BLaER1 treated with 17β-estradiol and CSF1 and Interleukin-3, amounts not matched to agents 10 nM and 100 nM (cell line): ENCODE measurements around the gene UBE2Q2.

ENCODE experiments used
- H3K27ac ChIP-seq, 11 experiments: shearing (Covaris generic); formaldehyde crosslinking; 2 replicates each; pipeline ENCODE4 v1.8.1; 2022
- H3K27me3 ChIP-seq, 11 experiments: shearing (Covaris generic); formaldehyde crosslinking; 2 replicates each; pipeline ENCODE4 v1.8.1; 2022
- H3K36me3 ChIP-seq, 11 experiments: shearing (Covaris generic); formaldehyde crosslinking; 2 replicates each; pipeline ENCODE4 v1.8.1; 2022
- H3K4me1 ChIP-seq, 10 experiments: shearing (Covaris generic); formaldehyde crosslinking; 2 replicates each; pipeline ENCODE4 v1.8.1; 2022
- H3K4me2 ChIP-seq, 11 experiments: shearing (Covaris generic); formaldehyde crosslinking; 2 replicates each; pipeline ENCODE4 v1.8.1; 2022
- H3K4me3 ChIP-seq, 10 experiments: shearing (Covaris generic); formaldehyde crosslinking; 2 replicates each; pipeline ENCODE4 v1.8.1; 2022
- H3K9ac ChIP-seq, 11 experiments: shearing (Covaris generic); formaldehyde crosslinking; 2 replicates each; pipeline ENCODE4 v1.8.1; 2022
- H3K9me3 ChIP-seq, 11 experiments: shearing (Covaris generic); formaldehyde crosslinking; replicated peaks in 1 of 11; 2 replicates each; pipeline ENCODE4 v1.8.1; 2022
- H4K20me1 ChIP-seq, 11 experiments: shearing (Covaris generic); formaldehyde crosslinking; 2 replicates each; pipeline ENCODE4 v1.8.1; 2022
- Cebpa-rat ChIP-seq, 11 experiments: shearing (Covaris generic); IDR thresholded peaks; 2 replicates each; pipeline ENCODE4 v1.8.1; 2022

Gene UBE2Q2

GRCh38 chr15:75809986-75810750 is 33.1 kb upstream of the UBE2Q2 start:
- Histone ChIP-seq H3K4me2 (no peak overlapping the region), H3K27ac (no peak overlapping the region)

DNA sequence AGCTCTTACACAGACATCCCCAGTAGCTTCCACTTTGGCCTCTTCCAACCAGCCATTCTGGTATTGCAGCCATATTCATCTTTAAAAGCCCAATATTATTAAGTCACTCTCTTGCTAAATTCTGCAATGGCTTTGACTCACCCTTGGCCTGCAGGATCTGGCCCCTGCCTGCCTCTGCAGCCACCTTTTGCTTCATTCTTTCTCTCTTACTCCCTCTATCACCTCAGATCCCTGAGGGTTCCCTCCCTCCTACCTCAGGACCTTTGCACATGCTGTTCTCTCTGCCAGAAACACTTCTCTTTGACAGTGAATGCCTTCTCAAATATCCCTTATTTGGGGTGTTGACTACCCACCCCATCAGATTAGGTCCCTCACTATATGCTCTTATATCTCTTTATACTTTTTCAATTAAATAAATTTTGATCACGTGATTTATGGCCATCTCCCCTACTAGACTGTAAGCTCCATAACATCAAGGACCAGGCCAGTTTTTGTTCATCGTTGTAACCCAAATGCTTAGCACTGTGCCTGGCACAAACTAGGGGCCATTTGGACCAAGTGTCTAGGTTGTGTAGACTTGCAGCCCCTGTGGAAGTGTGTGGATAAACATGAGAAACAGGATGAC is 32.3 kb upstream of the UBE2Q2 start:
- Histone ChIP-seq H3K9ac (no peak overlapping the region), H3K4me3 (no peak overlapping the region), H4K20me1 (no peaks in the 10 kb centered on the region), H3K4me2 (no peak overlapping the region), H3K4me1 (peaks cover 0 to 8% (median 0%) of the 10 kb centered on the region in 10 experiments; a peak in 2 of 20 replicates), H3K36me3 (no peaks in the 10 kb centered on the region), H3K9me3 (no peaks in the 10 kb centered on the region), H3K27me3 (no peaks in the 10 kb centered on the region), H3K27ac (no peak overlapping the region)
- no peak for TF ChIP-seq Cebpa-rat (IDR thresholded peaks at IDR 0.05)

More at GRCh38 chr15:75809986-75810750, 33.1 kb upstream of the UBE2Q2 start:
- no peaks in the 10 kb centered on the region for H3K9me3 ChIP-seq
- no peak overlapping the region for H3K9ac ChIP-seq
- H3K4me3 ChIP-seq: no peak overlapping the region
- no peaks in the 10 kb centered on the region for H3K36me3 ChIP-seq
- no peaks in the 10 kb centered on the region for H4K20me1 ChIP-seq
- peaks cover 0 to 8% (median 0%) of the 10 kb centered on the region in 10 experiments; a peak in 2 of 20 replicates for H3K4me1 ChIP-seq
- no peaks in the 10 kb centered on the region for H3K27me3 ChIP-seq
- no peak for TF ChIP-seq Cebpa-rat (IDR thresholded peaks at IDR 0.05)

- TF ChIP-seq Cebpa-rat (IDR thresholded peaks at IDR 0.05): no peak
- no peaks in the 10 kb centered on the region for H3K27me3 ChIP-seq
- no peak overlapping the region for H3K4me3 ChIP-seq
- no peaks in the 10 kb centered on the region for H3K9me3 ChIP-seq
- H3K4me1 ChIP-seq: peaks cover 0 to 8% (median under 1%) of the 10 kb centered on the region in 10 experiments; a peak in 5 of 20 replicates
- H3K27ac ChIP-seq: no peak overlapping the region
- no peak overlapping the region for H3K9ac ChIP-seq
- no peaks in the 10 kb centered on the region for H3K36me3 ChIP-seq
- no peak overlapping the region for H3K4me2 ChIP-seq
- no peaks in the 10 kb centered on the region for H4K20me1 ChIP-seq
These were observed 31.6 kb upstream of the UBE2Q2 start for GRCh38 chr15:75811626-75812025.

- Histone ChIP-seq H3K27ac (no peak overlapping the region), H3K9me3 (no peaks in the 10 kb centered on the region), H3K4me1 (peaks cover 0 to 14% (median 7%) of the 10 kb centered on the region in 10 experiments; a peak in 11 of 20 replicates), H4K20me1 (no peaks in the 10 kb centered on the region), H3K4me3 (no peak overlapping the region), H3K4me2 (peak overlapping the region in 1 of 11 experiments; percentile 15; a peak in 1 of 22 replicates), H3K36me3 (no peaks in the 10 kb centered on the region), H3K27me3 (no peaks in the 10 kb centered on the region), H3K9ac (no peak overlapping the region)
- no peak for TF ChIP-seq Cebpa-rat (IDR thresholded peaks at IDR 0.05)
These were observed 28.5 kb upstream of the UBE2Q2 start for GRCh38 chr15:75814794-75815193.

DNA sequence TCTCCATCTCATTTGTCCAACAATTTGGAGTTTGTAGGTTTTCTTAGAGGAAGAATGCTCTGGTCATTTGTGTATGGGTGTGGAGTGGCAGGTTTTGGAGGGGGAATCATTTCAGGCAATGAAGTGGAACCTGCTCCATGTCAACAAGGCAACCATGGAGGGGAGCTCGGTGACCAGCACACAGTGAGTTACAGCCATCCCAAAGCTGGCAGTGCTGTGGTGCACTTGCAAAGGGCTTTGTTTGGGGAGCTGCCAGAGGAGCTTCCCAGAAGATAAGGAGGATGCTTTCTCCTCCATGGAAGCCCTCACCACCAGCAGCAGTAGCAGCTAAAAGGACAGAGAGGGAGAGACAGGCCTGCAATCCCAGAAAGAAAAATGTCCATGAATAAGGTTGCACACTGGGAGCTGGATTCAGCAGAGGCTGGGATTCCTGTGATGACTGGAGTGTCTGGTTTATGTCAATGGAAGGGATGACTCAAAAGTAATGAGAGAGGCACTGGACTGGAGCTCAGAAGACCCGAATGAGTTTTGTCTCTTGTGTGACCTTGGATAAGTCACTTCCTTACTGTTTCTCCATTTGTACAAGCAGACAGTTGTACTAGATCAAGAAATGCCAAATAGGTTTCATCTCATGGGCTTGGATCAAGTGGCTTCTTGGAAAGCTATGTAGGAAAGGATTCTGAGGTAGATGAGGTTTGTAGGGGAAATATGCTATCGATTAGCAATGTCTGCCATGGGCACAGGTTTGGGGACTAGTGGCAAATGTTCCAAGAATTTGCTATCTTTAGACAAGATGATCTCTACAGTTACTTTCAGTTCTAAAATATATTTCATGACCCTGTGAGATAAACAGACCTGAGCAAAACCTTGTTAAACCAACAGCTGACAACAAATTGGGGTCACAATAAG is 27.2 kb upstream of the UBE2Q2 start:
- Histone ChIP-seq H3K4me1 (peaks cover 0 to 14% (median 7%) of the 10 kb centered on the region in 10 experiments; a peak in 11 of 20 replicates), H3K27ac (no peak overlapping the region), H3K4me2 (peak overlapping the region in 1 of 11 experiments; percentile 22; a peak in 1 of 22 replicates), H3K9ac (no peak overlapping the region), H3K9me3 (no peaks in the 10 kb centered on the region), H3K4me3 (no peak overlapping the region), H3K27me3 (no peaks in the 10 kb centered on the region), H4K20me1 (no peaks in the 10 kb centered on the region), H3K36me3 (no peaks in the 10 kb centered on the region)
- no peak for TF ChIP-seq Cebpa-rat (IDR thresholded peaks at IDR 0.05)

- Histone ChIP-seq H4K20me1 (no peaks in the 10 kb centered on the region), H3K36me3 (no peaks in the 10 kb centered on the region), H3K27ac (peak overlapping the region in 4 of 11 experiments; percentile 3 to 34 (median 28); a peak in 4 of 22 replicates), H3K9me3 (no peaks in the 10 kb centered on the region), H3K4me3 (0 out of 20 replicates have a peak overlapping the region, but pooled peaks of 1 of the 10 experiments have one; percentile 13), H3K4me2 (peak overlapping the region; percentile 20 to 73 (median 28); a peak in 15 of 22 replicates), H3K4me1 (peaks cover 0 to 14% (median 7%) of the 10 kb centered on the region in 10 experiments; a peak in 11 of 20 replicates), H3K27me3 (no peaks in the 10 kb centered on the region), H3K9ac (no peak overlapping the region)
- no peak for TF ChIP-seq Cebpa-rat (IDR thresholded peaks at IDR 0.05)
These were observed 25.9 kb upstream of the UBE2Q2 start for GRCh38 chr15:75817138-75817935.

GRCh38 chr15:75820206-75820605 is 23.0 kb upstream of the UBE2Q2 start:
- H3K9me3 ChIP-seq: no peaks in the 10 kb centered on the region
- peaks cover 0 to 11% (median 7%) of the 10 kb centered on the region in 10 experiments; a peak in 11 of 20 replicates for H3K4me1 ChIP-seq
- H3K27me3 ChIP-seq: no peaks in the 10 kb centered on the region
- H3K9ac ChIP-seq: no peak overlapping the region
- no peak overlapping the region for H3K4me3 ChIP-seq
- no peak for TF ChIP-seq Cebpa-rat (IDR thresholded peaks at IDR 0.05)
- H3K27ac ChIP-seq: no peak overlapping the region
- no peaks in the 10 kb centered on the region for H4K20me1 ChIP-seq
- H3K4me2 ChIP-seq: no peak overlapping the region
- H3K36me3 ChIP-seq: no peaks in the 10 kb centered on the region

DNA sequence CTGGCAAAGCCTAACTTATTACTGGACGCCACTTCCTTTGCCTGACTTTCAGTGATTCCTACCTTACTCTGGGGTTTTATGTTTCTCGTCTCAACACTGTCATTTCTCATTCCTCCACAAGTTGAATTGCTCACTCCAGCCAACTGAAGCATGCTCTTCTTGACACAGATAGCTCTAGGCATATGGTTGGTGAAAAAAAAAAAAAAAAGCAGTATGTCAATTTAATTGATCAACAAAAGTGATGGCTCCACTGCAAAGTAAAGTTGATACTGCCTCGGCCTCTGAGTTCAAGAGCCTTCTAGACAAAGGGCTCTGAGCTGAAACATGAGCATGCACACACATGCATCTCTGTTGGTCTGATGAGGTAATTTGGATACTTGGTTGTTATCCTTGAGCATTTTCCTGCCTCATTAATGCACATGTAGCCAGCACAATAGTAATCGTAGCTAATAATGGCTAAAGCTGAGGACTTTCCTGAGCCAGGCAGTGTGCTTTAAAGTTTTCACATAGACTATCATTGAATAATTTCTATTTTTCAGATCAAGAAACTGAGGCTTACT is 21.4 kb upstream of the UBE2Q2 start:
- no peaks in the 10 kb centered on the region for H3K27me3 ChIP-seq
- no peak overlapping the region for H3K9ac ChIP-seq
- no peak overlapping the region for H3K4me3 ChIP-seq
- H4K20me1 ChIP-seq: no peaks in the 10 kb centered on the region
- H3K4me2 ChIP-seq: no peak overlapping the region
- TF ChIP-seq Cebpa-rat (IDR thresholded peaks at IDR 0.05): no peak
- H3K4me1 ChIP-seq: peaks cover 0 to 9% (median 5%) of the 10 kb centered on the region in 10 experiments; a peak in 11 of 20 replicates
- H3K27ac ChIP-seq: no peak overlapping the region
- H3K9me3 ChIP-seq: no peaks in the 10 kb centered on the region
- H3K36me3 ChIP-seq: no peaks in the 10 kb centered on the region
